Activated CD4-positive, alpha-beta T cell treated with anti-CD3 and anti-CD28 coated beads, Interleukin-2, amount 10 ng/mL, durations not matched to agents 7 days and 5 days (primary cell): ENCODE data around the gene TRAPPC2L. TPM values are rescaled to one million over a fixed set of nuclear protein-coding genes. Genes with fewer than 3 reads are reported as not detected.

Experiments
- CTCF ChIA-PET: fragments of 350-600 bp; sonication (Branson Sonifier 250); formaldehyde crosslinking; loops from one replicate; lab custom pipeline; 2021; ENCODE audit warnings: antibody characterized with exemption; lab: Charles Lee
- POLR2A ChIA-PET: fragments of 350-600 bp; sonication (Branson Sonifier 250); formaldehyde crosslinking; loops from one replicate; lab custom pipeline; 2021; ENCODE audit warnings: antibody characterized with exemption; lab: Charles Lee
- DNase-seq: peaks from one replicate; pipeline ENCODE4 v3.0.0-alpha.2; 2020
- H3K27ac Mint-ChIP-seq: one replicate; pipeline ENCODE4 v1.8.0; 2021; ENCODE audit warnings: mild to moderate bottlenecking, moderate library complexity, mixed read lengths
- H3K27me3 Mint-ChIP-seq: one replicate; pipeline ENCODE4 v1.8.0; 2021; ENCODE audit warnings: mixed read lengths
- H3K36me3 Mint-ChIP-seq: one replicate; pipeline ENCODE4 v1.8.0; 2021; ENCODE audit warnings: low read depth, mixed read lengths
- H3K4me1 Mint-ChIP-seq: one replicate; pipeline ENCODE4 v1.8.0; 2021; ENCODE audit warnings: mixed read lengths
- H3K4me3 Mint-ChIP-seq: one replicate; pipeline ENCODE4 v1.8.0; 2021; ENCODE audit warnings: mild to moderate bottlenecking, moderate library complexity, mixed read lengths
- H3K9me3 Mint-ChIP-seq: one replicate; pipeline ENCODE4 v1.8.0; 2021; ENCODE audit warnings: mixed read lengths
- total RNA-seq, 2 experiments: library from RNA; stranded (reverse); gene quantifications; one replicate each; pipeline ENCODE4 v1.2.3, GENCODE V29; 2021

Gene TRAPPC2L
- total RNA-seq, 2 experiments from 2014 or later = 47.7 to 55.7 TPM

- Mint-ChIP-seq H3K27ac (no peak overlapping the region), H3K4me3 (no peak overlapping the region), H3K27me3 (no peaks in the 10 kb centered on the region), H3K36me3 (no peaks in the 10 kb centered on the region), H3K9me3 (no peaks in the 10 kb centered on the region), H3K4me1 (no peaks in the 10 kb centered on the region)
- DNase-seq = no peak
- CTCF ChIA-PET = no interaction called here
- POLR2A ChIA-PET = no interaction called here
These were observed 21.5 kb upstream of the TRAPPC2L start for GRCh38 chr16:88835383-88835782.

GRCh38 chr16:88835818-88836217 is 21.1 kb upstream of the TRAPPC2L start:
- H3K4me1 Mint-ChIP-seq = no peaks in the 10 kb centered on the region
- no peak for DNase-seq
- ChIA-PET POLR2A (no interaction called here), CTCF (no interaction called here)
- H3K27me3 Mint-ChIP-seq = no peaks in the 10 kb centered on the region
- H3K9me3 Mint-ChIP-seq = no peaks in the 10 kb centered on the region
- H3K36me3 Mint-ChIP-seq = no peaks in the 10 kb centered on the region
- H3K27ac Mint-ChIP-seq = no peak overlapping the region
- no peak overlapping the region for H3K4me3 Mint-ChIP-seq

- Mint-ChIP-seq H3K4me1 (no peaks in the 10 kb centered on the region), H3K27me3 (no peaks in the 10 kb centered on the region), H3K36me3 (no peaks in the 10 kb centered on the region), H3K27ac (no peak overlapping the region), H3K9me3 (no peaks in the 10 kb centered on the region), H3K4me3 (no peak overlapping the region)
- ChIA-PET POLR2A (no interaction called here), CTCF (no interaction called here)
- DNase-seq = no peak
These were observed 20.1 kb upstream of the TRAPPC2L start for GRCh38 chr16:88836791-88837190.

- no peaks in the 10 kb centered on the region for H3K27me3 Mint-ChIP-seq
- H3K27ac Mint-ChIP-seq = no peak overlapping the region
- H3K4me1 Mint-ChIP-seq = no peaks in the 10 kb centered on the region
- DNase-seq = no peak
- no peaks in the 10 kb centered on the region for H3K36me3 Mint-ChIP-seq
- H3K9me3 Mint-ChIP-seq = no peaks in the 10 kb centered on the region
- no peak overlapping the region for H3K4me3 Mint-ChIP-seq
- ChIA-PET POLR2A (no interaction called here), CTCF (no interaction called here)
These were observed 19.1 kb upstream of the TRAPPC2L start for GRCh38 chr16:88837806-88838205.

- ChIA-PET POLR2A (no interaction called here), CTCF (interaction anchor here (0.8 kb wide), 1 partner anchor 11 kb away, joined by 3 read pairs; no protein-coding TSS in a partner anchor)
- H3K36me3 Mint-ChIP-seq = no peaks in the 10 kb centered on the region
- H3K27me3 Mint-ChIP-seq = no peaks in the 10 kb centered on the region
- no peak overlapping the region for H3K27ac Mint-ChIP-seq
- no peak for DNase-seq
- H3K4me3 Mint-ChIP-seq = no peak overlapping the region
- H3K4me1 Mint-ChIP-seq = no peaks in the 10 kb centered on the region
- H3K9me3 Mint-ChIP-seq = no peaks in the 10 kb centered on the region
These were observed 18.4 kb upstream of the TRAPPC2L start for GRCh38 chr16:88838566-88838965.

GRCh38 chr16:88839026-88839529 is 17.8 kb upstream of the TRAPPC2L start:
- POLR2A ChIA-PET = no interaction called here
- H3K9me3 Mint-ChIP-seq = no peaks in the 10 kb centered on the region
- H3K4me3 Mint-ChIP-seq = no peak overlapping the region
- no peak for DNase-seq
- H3K36me3 Mint-ChIP-seq = no peaks in the 10 kb centered on the region
- no peak overlapping the region for H3K27ac Mint-ChIP-seq
- CTCF ChIA-PET = no interaction called here
- H3K4me1 Mint-ChIP-seq = no peaks in the 10 kb centered on the region
- no peaks in the 10 kb centered on the region for H3K27me3 Mint-ChIP-seq

GRCh38 chr16:88839745-88840599 is 17.0 kb upstream of the TRAPPC2L start:
- Mint-ChIP-seq H3K4me1 (no peaks in the 10 kb centered on the region), H3K27me3 (no peaks in the 10 kb centered on the region), H3K4me3 (no peak overlapping the region), H3K9me3 (no peaks in the 10 kb centered on the region), H3K36me3 (no peaks in the 10 kb centered on the region), H3K27ac (no peak overlapping the region)
- DNase-seq = no peak
- ChIA-PET CTCF (interaction anchor here (0.6 kb wide), 1 partner anchor 11 kb away, joined by 3 read pairs; no protein-coding TSS in a partner anchor), POLR2A (no interaction called here)

- DNase-seq = no peak
- ChIA-PET POLR2A (no interaction called here), CTCF (interaction anchor here (0.5 to 0.6 kb wide), 2 partner anchors 11 to 12 kb away, joined by 3 to 4 read pairs; no protein-coding TSS in a partner anchor)
- no peak overlapping the region for H3K4me3 Mint-ChIP-seq
- H3K36me3 Mint-ChIP-seq = no peaks in the 10 kb centered on the region
- H3K4me1 Mint-ChIP-seq = no peaks in the 10 kb centered on the region
- no peak overlapping the region for H3K27ac Mint-ChIP-seq
- no peaks in the 10 kb centered on the region for H3K9me3 Mint-ChIP-seq
- no peaks in the 10 kb centered on the region for H3K27me3 Mint-ChIP-seq
These were observed 16.2 kb upstream of the TRAPPC2L start for GRCh38 chr16:88840600-88841215.

- CTCF ChIA-PET = no interaction called here
- Mint-ChIP-seq H3K27ac (no peak overlapping the region), H3K27me3 (no peaks in the 10 kb centered on the region), H3K36me3 (no peaks in the 10 kb centered on the region), H3K9me3 (no peaks in the 10 kb centered on the region), H3K4me1 (no peaks in the 10 kb centered on the region), H3K4me3 (no peak overlapping the region)
- DNase-seq = no peak
- POLR2A ChIA-PET = no interaction called here
These were observed 15.2 kb upstream of the TRAPPC2L start for GRCh38 chr16:88841521-88842307.

GRCh38 chr16:88842308-88842756 is 14.6 kb upstream of the TRAPPC2L start:
- no peaks in the 10 kb centered on the region for H3K36me3 Mint-ChIP-seq
- ChIA-PET CTCF (no interaction called here), POLR2A (no interaction called here)
- no peaks in the 10 kb centered on the region for H3K9me3 Mint-ChIP-seq
- no peaks in the 10 kb centered on the region for H3K4me1 Mint-ChIP-seq
- H3K4me3 Mint-ChIP-seq = no peak overlapping the region
- no peak for DNase-seq
- no peaks in the 10 kb centered on the region for H3K27me3 Mint-ChIP-seq
- H3K27ac Mint-ChIP-seq = no peak overlapping the region

GRCh38 chr16:88842806-88843205 is 14.1 kb upstream of the TRAPPC2L start:
- no peak overlapping the region for H3K27ac Mint-ChIP-seq
- no peak for DNase-seq
- ChIA-PET POLR2A (no interaction called here), CTCF (no interaction called here)
- H3K4me3 Mint-ChIP-seq = no peak overlapping the region
- H3K9me3 Mint-ChIP-seq = no peaks in the 10 kb centered on the region
- no peaks in the 10 kb centered on the region for H3K4me1 Mint-ChIP-seq
- H3K27me3 Mint-ChIP-seq = no peaks in the 10 kb centered on the region
- H3K36me3 Mint-ChIP-seq = no peaks in the 10 kb centered on the region

GRCh38 chr16:88843256-88843655 is 13.7 kb upstream of the TRAPPC2L start:
- Mint-ChIP-seq H3K4me3 (no peak overlapping the region), H3K27ac (no peak overlapping the region), H3K27me3 (no peaks in the 10 kb centered on the region), H3K36me3 (no peaks in the 10 kb centered on the region), H3K4me1 (no peaks in the 10 kb centered on the region), H3K9me3 (no peaks in the 10 kb centered on the region)
- CTCF ChIA-PET = no interaction called here
- no peak for DNase-seq
- POLR2A ChIA-PET = no interaction called here
